Body of pancreas (tissue), 4 donors: ENCODE results near the gene NUP210.

Source experiments
- CTCF ChIP-seq, 7 experiments: fragments of 450-650 bp in 4 of 7; fragments of 200-600 bp in 3 of 7; sonication (generic) in 3 of 7; IDR thresholded peaks; one replicate each; pipeline ENCODE4 v1.5.1; 2016 to 2019; ENCODE audit warnings: antibody characterized with exemption in 7 of 7
- POLR2A ChIP-seq, 3 donors: fragments of 450-650 bp; IDR thresholded peaks; one replicate each; pipeline ENCODE4 v1.6.1; 2016; ENCODE audit warnings: antibody characterized with exemption in 3 of 3, mild to moderate bottlenecking in 2 of 3

DNA sequence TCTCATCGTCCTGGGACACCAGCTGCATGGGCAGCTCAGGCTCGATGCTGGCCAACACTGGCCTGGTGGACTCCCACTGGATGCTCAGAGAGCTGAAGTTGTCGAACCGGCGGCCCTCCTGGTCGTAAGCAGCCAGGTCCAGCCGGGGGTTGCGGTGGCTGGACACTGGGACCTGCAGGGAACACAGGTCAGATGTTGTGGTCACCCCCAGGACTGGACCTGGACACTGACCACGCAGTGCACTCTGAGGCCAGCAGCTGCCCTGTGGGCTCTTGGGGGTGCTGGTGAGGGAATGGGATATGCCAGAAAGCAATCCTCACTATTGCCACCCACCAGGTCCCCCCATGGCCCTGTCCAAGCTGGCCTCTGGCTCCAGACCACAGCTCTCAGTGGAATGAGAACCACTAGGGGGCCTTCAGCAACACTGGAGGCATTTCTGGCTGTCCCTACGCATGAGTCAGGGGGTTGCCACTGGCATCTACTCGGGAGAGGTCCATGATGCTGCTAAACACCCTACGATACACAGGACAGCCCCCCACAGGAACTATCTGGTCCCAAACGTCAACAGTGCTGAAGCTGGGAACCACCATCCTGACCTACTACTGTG lies 66.1 kb downstream of the NUP210 start:
- TF ChIP-seq CTCF (IDR thresholded peaks at IDR 0.05) (no peak), POLR2A (IDR thresholded peaks at IDR 0.05) (no peak)
